OCI-LY3 (cell line): ENCODE data around the gene PRR30.

Experiments
- EZH2phosphoT487 ChIP-seq: fragments of 200-600 bp; shearing (Covaris generic); IDR thresholded peaks from 2 replicates; pipeline ENCODE4 v1.6.1; 2018; ENCODE audit warnings: antibody characterized with exemption, mixed run types, low read depth
- TF ChIP-seq, protein P1 (sequence below): fragments of 200-600, 300-600 bp; sonication (generic); IDR thresholded peaks from 2 replicates; pipeline ENCODE4 v1.5.1; 2014; ENCODE audit warnings: antibody characterized with exemption, low read length, low read depth

DNA sequence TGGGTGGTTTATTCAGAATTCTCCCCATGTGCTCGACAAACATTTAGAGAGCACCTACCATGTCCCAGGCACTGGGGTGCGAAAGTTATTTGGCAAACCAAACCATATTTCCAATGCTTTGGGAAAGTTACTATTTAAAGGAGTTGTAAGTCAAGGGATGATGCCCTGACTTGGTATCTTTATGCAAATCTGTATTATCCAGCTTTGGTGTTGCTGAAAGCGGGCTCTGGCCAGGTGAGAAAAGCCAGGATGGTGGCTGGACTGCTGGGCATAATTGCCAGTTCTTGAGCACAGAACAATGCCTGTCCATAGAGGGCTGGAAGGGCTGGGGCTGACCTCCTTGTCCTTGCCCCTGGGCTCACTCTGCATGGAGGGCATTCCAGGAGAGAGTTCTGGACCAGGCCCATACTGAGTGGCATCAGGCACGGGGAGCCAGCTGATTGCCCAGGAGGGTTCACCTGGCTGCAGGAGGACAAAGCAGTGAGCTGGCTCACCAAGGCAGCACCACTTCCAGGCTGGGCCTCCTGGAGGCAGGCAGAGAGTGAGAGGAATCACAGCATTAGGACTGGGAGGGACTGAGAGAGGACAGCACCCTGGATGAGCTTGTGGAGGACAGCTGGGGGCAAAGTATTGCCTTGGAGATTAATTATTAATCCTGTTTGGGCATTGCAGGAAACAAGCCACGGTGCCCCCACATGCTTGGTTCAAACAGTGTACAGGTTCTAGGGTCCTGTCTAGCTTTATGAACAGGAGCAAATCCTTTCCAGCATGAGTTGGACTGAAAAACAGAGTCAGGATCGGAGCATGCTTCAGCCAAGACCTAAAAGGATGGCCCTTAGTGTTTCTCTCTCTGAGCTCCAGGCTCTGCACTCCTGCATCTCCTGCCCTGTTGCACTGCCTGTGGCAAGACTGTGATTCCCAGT, 45.5 kb downstream of the PRR30 start:
- TF ChIP-seq, protein P1, sequence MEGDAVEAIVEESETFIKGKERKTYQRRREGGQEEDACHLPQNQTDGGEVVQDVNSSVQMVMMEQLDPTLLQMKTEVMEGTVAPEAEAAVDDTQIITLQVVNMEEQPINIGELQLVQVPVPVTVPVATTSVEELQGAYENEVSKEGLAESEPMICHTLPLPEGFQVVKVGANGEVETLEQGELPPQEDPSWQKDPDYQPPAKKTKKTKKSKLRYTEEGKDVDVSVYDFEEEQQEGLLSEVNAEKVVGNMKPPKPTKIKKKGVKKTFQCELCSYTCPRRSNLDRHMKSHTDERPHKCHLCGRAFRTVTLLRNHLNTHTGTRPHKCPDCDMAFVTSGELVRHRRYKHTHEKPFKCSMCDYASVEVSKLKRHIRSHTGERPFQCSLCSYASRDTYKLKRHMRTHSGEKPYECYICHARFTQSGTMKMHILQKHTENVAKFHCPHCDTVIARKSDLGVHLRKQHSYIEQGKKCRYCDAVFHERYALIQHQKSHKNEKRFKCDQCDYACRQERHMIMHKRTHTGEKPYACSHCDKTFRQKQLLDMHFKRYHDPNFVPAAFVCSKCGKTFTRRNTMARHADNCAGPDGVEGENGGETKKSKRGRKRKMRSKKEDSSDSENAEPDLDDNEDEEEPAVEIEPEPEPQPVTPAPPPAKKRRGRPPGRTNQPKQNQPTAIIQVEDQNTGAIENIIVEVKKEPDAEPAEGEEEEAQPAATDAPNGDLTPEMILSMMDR, result no peak
- no peak for TF ChIP-seq EZH2phosphoT487
